Ovary (tissue), 3 donors: ENCODE measurements around the gene C9.

Experiments
- CTCF ChIP-seq, 3 donors: fragments of 450-650 bp in 2 of 3; fragments of 200-600 bp in 1 of 3; IDR thresholded peaks; one replicate each; pipeline versions ENCODE4 v1.5.1 to v1.8.0; 2016 to 2022; ENCODE audit warnings: antibody characterized with exemption in 3 of 3, mild to moderate bottlenecking in 1 of 3
- POLR2A ChIP-seq: fragments of 450-650 bp; IDR thresholded peaks from one replicate; pipeline ENCODE4 v1.6.1; 2017; ENCODE audit warnings: antibody characterized with exemption, mild to moderate bottlenecking, moderate library complexity
- donor health status: DM: no; HTN: no; CAD: no.

- TF ChIP-seq CTCF (IDR thresholded peaks at IDR 0.05) (no peak), POLR2A (no peak)
These were observed 54.8 kb downstream of the C9 start for GRCh38 chr5:39309534-39309933.
